Effector CD8-positive, alpha-beta T cell (primary cell): ENCODE data around the gene TIPRL.
"Not testable (repeated sequence)": the region's sequence is repeated elsewhere in the genome, so short reads cannot be mapped to it uniquely, and the experiment has no call there.

ENCODE experiments used
- DNase-seq: peaks from one replicate; lab custom pipeline; 2025; lab: John Stamatoyannopoulos, UW

The TIPRL gene

GRCh38 chr1:168159251-168159650 lies 19.5 kb upstream of the TIPRL start:
- no peak for DNase-seq

DNA sequence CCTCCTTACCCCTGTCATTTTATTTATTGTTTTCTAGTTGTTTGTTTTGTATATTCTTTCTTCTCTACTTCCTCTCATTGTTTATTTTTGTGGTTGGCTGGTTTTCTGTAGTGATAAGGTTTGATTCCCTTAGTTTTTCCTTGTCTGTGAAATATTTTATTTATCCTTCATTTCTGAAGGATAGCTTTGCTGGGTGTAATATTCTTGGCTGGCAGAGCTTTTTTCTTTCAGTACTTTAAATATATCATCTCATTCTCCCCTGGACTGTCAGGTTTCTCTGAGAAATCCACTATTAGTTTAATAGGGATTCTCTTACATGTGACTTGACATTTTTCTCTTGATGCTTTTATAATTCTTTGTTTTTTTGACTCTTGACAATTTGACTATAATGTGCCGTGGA lies 18.8 kb upstream of the TIPRL start:
- DNase-seq = no peak

DNA sequence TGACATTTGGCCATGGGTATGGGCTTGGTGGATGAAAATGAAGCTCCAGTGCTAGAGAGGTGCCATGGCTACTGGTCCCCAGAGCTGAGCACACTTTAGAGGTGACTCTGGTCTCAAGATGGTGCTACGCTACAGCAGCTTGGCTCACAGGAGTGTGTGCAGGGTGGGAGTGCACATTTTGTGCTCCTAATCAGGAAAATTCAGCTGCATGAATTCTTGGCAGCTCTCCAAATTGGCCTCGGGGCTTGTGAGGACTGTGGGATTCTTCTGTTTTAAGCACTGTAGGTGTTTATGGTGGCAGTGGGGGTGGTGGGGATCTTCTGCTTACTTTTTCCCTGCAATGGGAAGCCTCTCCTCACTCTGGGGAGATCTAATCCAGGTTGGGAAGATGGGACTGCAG lies 17.3 kb upstream of the TIPRL start:
- no peak for DNase-seq

DNA sequence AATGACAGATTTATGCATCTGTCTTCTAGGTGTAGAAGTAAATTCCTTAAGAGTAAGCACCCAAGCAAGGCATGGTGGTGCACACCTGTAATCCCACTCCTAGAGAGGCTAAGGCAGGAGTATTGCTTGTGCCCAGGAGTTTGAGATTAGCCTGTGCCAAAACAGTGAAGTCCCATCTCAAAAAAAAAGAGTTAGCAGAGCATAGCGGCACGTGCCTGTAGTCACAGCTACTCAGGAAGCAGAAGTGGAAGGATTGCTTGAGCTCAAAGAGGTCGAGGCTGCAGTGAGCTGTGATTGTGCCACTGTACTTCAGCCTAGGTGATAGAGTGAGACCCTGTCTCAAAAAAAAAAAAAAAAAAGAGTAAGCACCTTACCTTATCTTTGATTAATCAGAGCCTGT lies 15.1 kb upstream of the TIPRL start:
- DNase-seq = no peak

GRCh38 chr1:168164771-168165170 lies 14.0 kb upstream of the TIPRL start:
- DNase-seq = no peak

DNA sequence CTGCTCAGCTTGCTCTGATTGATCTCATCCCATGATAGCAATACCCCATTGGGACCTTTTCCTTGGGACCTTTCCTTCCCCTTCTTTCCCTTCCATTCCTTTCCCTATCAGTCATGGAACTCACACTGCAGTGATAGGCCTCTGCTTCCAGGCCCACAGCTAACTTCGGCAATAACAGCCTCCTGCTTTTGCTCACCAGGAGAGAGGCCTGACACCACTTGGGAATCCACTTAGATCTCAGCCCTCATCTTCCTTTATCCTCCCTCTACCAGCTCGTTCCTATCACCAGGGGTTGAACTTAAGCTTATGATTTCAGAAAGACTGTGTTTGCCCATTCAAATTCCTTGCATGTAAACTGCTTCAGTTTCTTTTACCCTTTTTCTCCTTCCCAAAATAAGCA lies 11.0 kb upstream of the TIPRL start:
- DNase-seq = no peak

- no peak for DNase-seq
These were observed 7.9 kb upstream of the TIPRL start for GRCh38 chr1:168170564-168171508.

GRCh38 chr1:168172250-168172915 lies 6.4 kb upstream of the TIPRL start:
- no peak for DNase-seq

DNA sequence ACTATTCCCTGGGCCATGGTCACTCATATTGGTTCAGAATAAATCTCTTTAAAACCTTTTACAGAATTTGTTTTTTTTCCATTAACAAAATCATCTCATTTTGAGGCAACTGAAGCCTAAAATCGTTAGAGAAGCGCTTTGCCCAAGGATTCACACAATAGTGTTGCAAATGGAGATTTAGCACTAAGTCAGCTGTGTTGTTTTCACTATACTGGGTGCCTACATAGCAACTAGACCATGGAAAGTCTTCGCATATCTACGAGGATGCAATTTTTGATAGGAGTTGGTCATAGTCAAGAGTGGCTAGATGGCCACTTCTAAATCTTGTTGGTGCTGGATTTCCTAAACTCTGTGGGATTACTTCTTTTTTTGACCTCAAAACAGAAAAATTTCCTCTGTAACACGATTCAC lies 530 bp upstream of the TIPRL start:
- DNase-seq = no peak

GRCh38 chr1:168179438-168180147 lies 831 bp downstream of the TIPRL start:
- DNase-seq = peak; percentile 20

DNA sequence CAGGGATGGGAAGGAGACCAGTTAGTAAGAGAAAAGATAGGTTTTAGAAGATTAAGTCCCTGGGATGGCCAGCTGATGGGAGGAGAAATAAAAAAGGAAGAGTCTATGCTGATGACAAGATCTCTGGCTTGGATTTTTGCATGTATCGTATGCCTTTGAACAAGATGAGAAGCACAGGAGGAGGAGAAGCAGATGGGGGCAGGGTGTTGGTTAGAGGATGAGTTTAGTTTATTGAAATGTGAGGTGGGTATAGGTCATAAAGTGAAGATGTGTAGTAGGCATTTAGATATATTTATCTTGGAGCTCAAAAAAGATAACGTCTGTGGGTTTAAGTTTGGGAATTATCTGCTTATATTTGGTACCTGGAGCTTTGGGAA lies 1.4 kb downstream of the TIPRL start:
- no peak for DNase-seq

DNA sequence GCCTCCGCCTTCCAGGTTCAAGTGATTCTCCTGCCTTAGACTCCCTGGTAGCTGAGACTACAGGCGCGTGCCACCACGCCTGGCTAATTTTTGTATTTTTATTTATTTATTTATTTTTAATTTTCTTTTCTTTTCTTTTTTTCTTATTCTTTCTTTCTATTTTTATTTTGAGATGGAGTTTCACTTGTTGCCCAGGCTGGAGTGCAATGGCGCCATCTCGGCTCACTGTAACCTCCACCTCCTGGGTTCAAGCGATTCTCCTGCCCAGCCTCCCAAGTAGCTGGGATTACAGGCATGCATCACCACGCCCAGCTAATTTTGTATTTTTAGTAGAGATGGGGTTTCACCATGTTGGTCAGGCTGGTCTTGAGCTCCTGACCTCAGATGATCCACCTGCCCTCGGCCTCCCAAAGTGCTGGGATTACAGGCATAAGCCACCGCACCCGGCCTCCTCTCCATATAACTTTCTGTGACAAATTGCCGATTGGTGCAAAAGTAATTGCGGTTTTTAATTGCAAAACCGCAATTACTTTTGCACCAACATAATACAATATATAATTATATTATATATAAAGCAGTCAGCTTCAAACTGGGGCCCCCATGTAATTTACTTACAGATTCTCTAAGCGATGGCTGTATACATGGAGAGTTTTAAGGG lies 2.4 kb downstream of the TIPRL start:
- DNase-seq = not testable (repeated sequence)

DNA sequence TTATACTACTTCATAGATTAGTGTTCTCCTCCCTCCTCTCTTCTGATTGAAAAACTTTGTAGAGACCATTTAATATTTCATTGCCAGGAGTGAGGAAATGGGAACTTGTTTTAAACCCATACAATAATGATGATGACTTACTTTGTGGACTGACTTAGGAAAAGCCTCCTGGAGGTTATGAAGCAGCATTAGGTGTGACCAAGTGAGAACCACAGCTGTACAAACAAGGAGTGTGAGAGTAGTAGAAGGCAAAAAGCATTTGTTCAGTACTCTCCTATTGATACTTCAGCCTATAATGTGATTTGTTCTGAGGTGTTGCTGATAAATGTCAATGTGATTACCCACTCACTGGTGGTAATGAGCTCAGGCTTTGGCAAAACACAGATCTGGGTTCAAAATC lies 8.4 kb downstream of the TIPRL start:
- no peak for DNase-seq

DNA sequence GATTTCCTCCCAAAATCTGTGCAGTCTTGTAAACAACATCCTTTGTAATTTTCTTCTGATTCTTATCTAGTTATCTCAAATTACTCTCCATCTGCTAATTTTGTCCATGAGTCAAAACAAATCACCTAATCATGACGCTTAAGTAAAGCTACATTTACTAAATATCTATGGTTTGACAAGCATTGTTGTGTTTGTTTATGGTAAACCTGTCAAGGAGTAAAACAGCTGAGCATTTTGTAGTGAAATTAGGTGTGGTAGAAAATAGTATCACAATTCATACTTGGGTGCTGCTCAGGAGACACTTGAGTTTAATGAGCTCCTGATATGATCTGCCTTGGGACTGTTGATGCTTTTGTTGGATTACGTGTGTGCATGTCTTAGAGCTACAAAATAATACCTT lies 11.6 kb downstream of the TIPRL start:
- no peak for DNase-seq

- no peak for DNase-seq
These were observed 16.7 kb downstream of the TIPRL start for GRCh38 chr1:168195199-168196135.

DNA sequence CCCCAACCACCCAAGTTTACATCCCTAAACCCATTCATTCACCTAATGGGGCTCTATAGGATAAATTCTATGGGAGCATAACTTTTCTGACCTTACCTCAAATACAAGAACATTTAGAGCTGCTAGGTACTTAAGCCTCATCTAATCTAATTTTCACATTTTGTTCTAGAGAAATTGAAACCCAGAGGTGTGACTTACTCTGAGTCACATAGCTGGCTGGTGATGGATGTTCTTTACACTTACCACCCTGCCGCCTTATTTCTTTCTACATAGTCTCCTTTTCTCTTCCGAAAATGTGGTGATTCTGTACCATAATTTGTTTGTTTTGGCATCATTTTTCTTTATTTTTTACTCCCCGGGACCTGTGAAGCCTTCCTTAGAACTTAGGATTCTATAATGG lies 20.3 kb downstream of the TIPRL start:
- no peak for DNase-seq

DNA sequence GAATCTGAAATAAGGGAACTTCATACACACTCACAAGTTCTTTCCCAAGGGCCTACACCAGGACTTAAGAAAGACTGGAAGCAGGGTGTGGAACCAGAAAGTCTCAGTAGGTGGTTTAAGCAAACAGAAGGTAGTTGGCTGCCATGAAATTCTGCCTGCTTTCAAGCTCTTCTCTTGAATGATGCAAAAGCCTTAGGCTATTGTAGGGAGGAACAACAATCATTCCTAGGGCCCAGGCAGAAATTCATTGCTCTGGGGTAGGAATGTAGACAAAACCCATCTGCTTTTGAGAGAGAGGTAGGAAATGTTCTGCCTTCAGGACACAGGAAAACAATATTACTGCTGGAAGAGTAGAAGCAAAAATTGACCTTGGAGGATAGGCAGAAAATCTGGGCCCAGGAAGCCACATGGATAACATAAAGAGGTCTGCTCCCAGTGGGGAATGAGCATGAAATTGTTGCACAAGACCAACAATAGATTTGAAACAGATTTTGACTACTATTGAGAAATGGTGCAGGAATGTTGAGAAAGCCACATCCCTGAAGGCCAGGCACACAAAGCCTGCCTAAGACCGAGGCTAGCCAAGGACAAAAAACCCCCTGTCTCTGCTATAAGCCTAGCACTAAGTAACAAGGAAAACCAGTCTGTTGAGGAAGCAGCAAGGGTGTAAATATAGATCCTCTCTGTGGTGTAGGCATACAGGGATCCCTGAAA lies 24.3 kb downstream of the TIPRL start:
- no peak for DNase-seq

- no peak for DNase-seq
These were observed 27.3 kb downstream of the TIPRL start for GRCh38 chr1:168206111-168206510.

DNA sequence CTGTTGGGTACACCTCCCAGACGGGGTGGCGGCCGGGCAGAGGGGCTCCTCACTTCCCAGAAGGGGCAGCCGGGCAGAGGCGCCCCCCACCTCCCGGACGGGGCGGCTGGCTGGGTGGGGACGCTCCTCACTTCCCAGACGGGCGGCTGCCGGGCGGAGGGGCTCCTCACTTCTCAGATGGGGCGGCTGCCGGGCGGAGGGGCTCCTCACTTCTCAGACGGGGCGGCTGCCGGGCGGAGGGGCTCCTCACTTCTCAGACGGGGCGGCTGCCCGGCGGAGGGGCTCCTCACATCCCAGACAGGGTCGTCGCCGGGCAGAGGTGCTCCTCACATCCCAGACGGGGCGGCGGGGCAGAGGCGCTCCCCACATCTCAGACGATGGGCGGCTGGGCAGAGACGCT lies 28.9 kb downstream of the TIPRL start:
- not testable (repeated sequence) for DNase-seq

DNA sequence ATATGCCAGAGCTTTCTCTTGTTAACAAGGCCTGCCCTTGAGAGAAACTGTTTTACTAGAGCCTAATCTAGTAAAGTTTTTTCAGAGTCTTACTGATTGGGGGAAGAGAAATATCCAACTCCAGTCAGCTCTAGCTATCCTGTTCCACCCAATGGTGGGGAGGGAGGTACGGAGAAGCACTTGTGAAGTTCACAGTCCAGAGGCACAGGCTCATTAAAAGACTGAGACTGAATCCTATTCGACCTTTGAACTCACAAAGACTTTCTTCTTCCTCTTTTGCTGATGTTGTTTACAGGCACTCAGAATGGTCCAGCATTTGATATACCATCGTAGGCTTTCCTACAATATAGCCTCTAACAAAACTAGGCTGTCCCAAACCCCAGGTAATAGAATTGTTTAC lies 31.6 kb downstream of the TIPRL start:
- DNase-seq = no peak
